RWPE1 (cell line): ENCODE results near the gene CASTOR1.

Experiments
- CTCF ChIA-PET: fragments of 350-600 bp; sonication (Branson Sonifier 250); formaldehyde crosslinking; extraction: SDS; loops from one replicate; lab custom pipeline; 2021; lab: Yijun Ruan, JAX
- POLR2A ChIA-PET: fragments of 400-600 bp; formaldehyde crosslinking; extraction: SDS; loops from one replicate; lab custom pipeline; 2020; ENCODE audit warnings: antibody characterized with exemption; ENCODE audit not compliant: low non-redundant PET; lab: Yijun Ruan, JAX
- DNase-seq: peaks from one replicate; pipeline ENCODE4 v3.0.0; 2012; ENCODE audit warnings: low spot score
- H3K27ac ChIP-seq: fragments of 450-650 bp; 2 replicates; pipeline ENCODE4 v1.5.1; 2017
- TF ChIP-seq, protein P1 (sequence below): fragments of 450-650 bp; conservative IDR thresholded peaks from 2 replicates; pipeline ENCODE4 v1.5.1; 2017; ENCODE audit warnings: low read depth, mild to moderate bottlenecking

The CASTOR1 gene

DNA sequence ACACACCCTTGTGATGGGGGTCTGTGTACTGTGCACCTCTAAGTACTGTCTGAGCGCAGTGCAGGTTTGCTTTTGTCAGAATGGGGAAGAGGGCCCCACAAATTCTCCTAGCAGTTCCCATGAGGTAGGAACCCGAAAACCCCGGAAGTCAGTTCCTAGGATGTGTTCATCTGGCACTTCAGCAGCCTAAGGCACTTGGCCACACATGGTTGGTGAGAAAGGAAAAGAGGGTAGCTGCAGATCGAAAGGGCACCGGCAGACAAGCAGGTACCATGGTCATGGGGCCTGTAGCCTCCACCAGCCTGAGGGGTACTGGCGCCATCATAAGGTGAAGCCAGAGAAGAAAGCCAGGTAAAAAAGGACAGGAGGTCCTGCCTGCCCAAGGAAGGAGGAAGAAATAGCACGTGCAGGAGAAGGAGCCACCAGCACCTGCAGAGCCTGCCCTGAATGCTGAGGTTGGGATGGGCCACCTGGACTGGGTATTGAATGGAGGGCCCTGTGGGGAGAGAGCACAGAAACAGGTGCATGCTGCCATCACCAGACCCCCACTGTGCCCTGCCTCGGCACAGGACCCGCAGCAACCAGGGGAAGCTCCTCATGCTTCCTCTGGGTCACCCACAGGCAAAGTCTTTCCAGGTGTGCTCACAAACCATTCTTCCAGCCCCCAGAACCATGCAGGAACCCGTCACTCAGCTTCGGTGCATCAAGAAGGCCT, 8.1 kb upstream of the CASTOR1 start:
- H3K27ac ChIP-seq, result peak overlapping the region; percentile 21; the same call in 1 of the 2 replicates
- no peak for DNase-seq
- ChIA-PET POLR2A (no interaction called here), CTCF (interaction anchor here (0.9 kb wide), 1 partner anchor 9 kb away, joined by 5 read pairs; no protein-coding TSS in a partner anchor)
- TF ChIP-seq, protein P1, sequence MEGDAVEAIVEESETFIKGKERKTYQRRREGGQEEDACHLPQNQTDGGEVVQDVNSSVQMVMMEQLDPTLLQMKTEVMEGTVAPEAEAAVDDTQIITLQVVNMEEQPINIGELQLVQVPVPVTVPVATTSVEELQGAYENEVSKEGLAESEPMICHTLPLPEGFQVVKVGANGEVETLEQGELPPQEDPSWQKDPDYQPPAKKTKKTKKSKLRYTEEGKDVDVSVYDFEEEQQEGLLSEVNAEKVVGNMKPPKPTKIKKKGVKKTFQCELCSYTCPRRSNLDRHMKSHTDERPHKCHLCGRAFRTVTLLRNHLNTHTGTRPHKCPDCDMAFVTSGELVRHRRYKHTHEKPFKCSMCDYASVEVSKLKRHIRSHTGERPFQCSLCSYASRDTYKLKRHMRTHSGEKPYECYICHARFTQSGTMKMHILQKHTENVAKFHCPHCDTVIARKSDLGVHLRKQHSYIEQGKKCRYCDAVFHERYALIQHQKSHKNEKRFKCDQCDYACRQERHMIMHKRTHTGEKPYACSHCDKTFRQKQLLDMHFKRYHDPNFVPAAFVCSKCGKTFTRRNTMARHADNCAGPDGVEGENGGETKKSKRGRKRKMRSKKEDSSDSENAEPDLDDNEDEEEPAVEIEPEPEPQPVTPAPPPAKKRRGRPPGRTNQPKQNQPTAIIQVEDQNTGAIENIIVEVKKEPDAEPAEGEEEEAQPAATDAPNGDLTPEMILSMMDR, result no peak

DNA sequence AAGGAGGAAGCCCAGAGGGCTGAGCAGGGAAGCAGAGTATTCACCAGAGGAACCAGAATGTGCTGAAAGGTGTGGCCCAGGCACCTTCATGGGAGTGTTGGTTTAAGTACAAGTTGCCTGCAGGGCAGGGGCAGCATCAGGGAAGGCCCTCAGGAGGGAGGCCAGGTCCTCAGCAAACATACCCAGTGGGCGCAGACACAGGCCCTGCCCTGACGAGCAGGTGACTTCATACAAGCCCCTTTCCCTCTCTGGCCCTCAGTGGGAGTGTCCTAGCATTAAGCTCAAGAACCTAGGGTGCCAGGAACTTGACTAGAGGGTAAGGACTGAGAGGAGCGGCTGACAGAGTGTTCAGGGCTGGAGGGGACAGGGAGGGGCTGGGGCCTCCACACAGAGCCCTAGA, 7.5 kb upstream of the CASTOR1 start:
- DNase-seq, result no peak
- H3K27ac ChIP-seq, result peak overlapping the region; percentile 21; the same call in 1 of the 2 replicates
- TF ChIP-seq, protein P1, result no peak
- CTCF ChIA-PET, result no interaction called here
- POLR2A ChIA-PET, result no interaction called here

DNA sequence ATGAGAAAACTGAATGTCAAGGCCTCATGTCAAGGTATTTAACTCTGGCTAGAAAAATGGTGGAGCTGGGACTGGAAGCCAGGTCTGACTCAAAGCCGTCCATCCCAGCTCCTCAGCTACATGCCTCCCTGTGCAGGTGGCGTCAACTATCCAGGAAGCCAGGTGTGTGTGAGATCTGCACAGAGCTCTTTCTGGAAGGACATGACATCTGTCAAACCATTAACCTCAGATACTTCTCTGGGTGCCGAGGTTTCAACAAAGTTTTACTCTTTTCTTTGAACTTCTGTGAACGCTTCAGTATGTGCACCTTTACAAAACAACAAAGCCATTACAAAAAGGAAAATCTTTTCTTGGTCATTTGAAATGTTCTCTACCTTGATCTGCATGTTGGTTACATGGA, 7.0 kb upstream of the CASTOR1 start:
- ChIA-PET CTCF (no interaction called here), POLR2A (no interaction called here)
- TF ChIP-seq, protein P1, result no peak
- peak overlapping the region; percentile 17; the same call in 1 of the 2 replicates for H3K27ac ChIP-seq
- DNase-seq, result no peak

DNA sequence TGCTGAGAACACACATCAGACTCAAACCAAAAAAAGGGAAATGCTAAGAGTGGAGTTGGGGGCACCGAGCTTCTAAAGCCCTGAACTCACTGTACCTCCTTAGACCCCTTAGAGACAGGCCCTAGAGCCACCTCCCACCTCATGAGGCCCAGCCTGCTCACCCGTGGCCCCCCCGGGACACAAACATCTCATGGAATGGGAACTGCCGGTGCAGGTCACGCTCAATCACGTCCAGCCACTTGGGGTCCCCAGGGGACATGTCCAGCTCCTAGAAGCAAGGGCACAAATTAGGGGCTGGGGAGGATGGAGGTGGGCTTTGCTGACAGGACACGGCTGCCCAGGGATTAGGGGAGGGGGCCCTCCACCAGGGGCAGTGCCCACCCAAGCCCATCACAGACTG, 6.3 kb upstream of the CASTOR1 start:
- no peak for DNase-seq
- TF ChIP-seq, protein P1, result no peak
- ChIA-PET CTCF (no interaction called here), POLR2A (no interaction called here)
- peak overlapping the region; percentile 17; the same call in 1 of the 2 replicates for H3K27ac ChIP-seq

DNA sequence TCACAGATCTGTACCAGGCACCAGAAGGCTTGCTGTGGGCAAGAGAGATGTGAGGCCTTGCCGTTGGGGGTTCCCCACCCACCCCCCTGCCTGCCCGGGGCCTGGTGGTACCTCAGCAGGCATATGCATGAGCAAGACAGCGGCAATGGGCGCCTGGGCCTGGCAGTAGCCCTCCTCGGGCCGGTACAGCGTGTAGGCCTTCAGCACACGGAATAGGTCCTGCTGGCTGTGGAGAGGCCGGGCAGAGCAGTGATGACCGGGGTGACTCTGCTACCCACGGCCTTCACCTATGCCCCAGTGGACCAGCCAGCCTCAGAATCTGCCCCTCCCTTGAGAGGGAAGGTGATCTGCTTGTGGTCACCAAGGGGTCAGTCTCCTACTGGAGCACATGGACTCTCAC, 5.5 kb upstream of the CASTOR1 start:
- CTCF ChIA-PET, result interaction anchor here (0.6 kb wide), 2 partner anchors 31 to 116 kb away, joined by 3 read pairs; no protein-coding TSS in a partner anchor

DNA sequence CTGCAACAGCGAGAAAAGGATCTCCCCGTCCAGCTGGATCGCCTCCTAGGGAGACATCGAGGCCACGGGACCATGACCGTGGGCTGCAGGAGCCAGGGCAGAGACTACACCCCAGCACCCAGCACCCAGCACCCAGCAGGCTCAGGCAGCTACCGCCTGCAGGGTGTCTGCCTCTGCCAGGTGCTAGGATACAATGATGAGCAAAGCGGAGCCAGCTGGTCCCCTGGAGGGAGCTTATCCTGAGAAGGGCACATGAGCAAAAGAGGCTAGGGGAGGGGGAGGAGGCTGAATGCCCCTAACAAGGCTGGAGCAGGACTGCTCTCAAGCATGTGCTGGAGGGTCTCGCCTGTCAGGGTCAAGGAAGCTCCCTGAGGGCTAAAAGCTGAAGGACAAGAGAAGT, 4.8 kb upstream of the CASTOR1 start:
- CTCF ChIA-PET, result interaction anchor here (0.6 kb wide), 2 partner anchors 31 to 117 kb away, joined by 3 read pairs; no protein-coding TSS in a partner anchor
- DNase-seq, result no peak
- POLR2A ChIA-PET, result no interaction called here
- TF ChIP-seq, protein P1, result no peak
- peak overlapping the region; percentile 17 for H3K27ac ChIP-seq

More for the DNA sequence above, 5.5 kb upstream of the CASTOR1 start:
- H3K27ac ChIP-seq, result peak overlapping the region; percentile 17
- DNase-seq, result no peak
- POLR2A ChIA-PET, result no interaction called here
- TF ChIP-seq, protein P1, result no peak
